Loucy (cell line): ENCODE data around the gene DHRSX.

ENCODE experiments used
- H2AFZ ChIP-seq: fragments of 200-600 bp; sonication (generic); 2 replicates; pipeline ENCODE4 v1.6.0; 2016; ENCODE audit warnings: antibody characterized with exemption, mild to moderate bottlenecking, low read length, moderate library complexity
- H3F3A ChIP-seq: fragments of 200-600 bp; 2 replicates; pipeline ENCODE4 v1.6.0; 2016; ENCODE audit warnings: antibody characterized with exemption, low read depth, mild to moderate bottlenecking
- H3K27me3 ChIP-seq: fragments of 200-600 bp; sonication (generic); 2 replicates; pipeline ENCODE4 v1.6.1; 2014; ENCODE audit warnings: low read length, mild to moderate bottlenecking; ENCODE audit not compliant: insufficient read depth, poor library complexity, severe bottlenecking
- H3K36me3 ChIP-seq: fragments of 200-600 bp; sonication (generic); 2 replicates; pipeline ENCODE4 v1.6.1; 2016; ENCODE audit warnings: low read length; ENCODE audit not compliant: insufficient read depth
- H3K4me1 ChIP-seq: fragments of 200-600 bp; sonication (generic); 2 replicates; pipeline ENCODE4 v1.5.1; 2014; ENCODE audit warnings: low read length, mild to moderate bottlenecking; ENCODE audit not compliant: insufficient read depth, poor library complexity, severe bottlenecking
- H3K4me2 ChIP-seq: fragments of 200-600 bp; sonication (generic); 2 replicates; pipeline ENCODE4 v1.6.0; 2014; ENCODE audit warnings: antibody characterized with exemption, low read length, low read depth, mild to moderate bottlenecking; ENCODE audit not compliant: poor library complexity, severe bottlenecking
- H3K4me3 ChIP-seq: fragments of 200-600 bp; sonication (generic); 2 replicates; pipeline ENCODE4 v1.5.1; 2014; ENCODE audit warnings: low read length, mild to moderate bottlenecking, mixed read lengths; ENCODE audit not compliant: poor library complexity, severe bottlenecking
- H3K79me2 ChIP-seq: fragments of 200-600 bp; sonication (generic); 2 replicates; pipeline ENCODE4 v1.6.1; 2014; ENCODE audit warnings: low read length; ENCODE audit not compliant: insufficient read depth
- H3K9ac ChIP-seq: fragments of 200-600 bp; sonication (generic); 2 replicates; pipeline ENCODE4 v1.6.0; 2014; ENCODE audit warnings: mild to moderate bottlenecking, low read depth, low read length, moderate library complexity; ENCODE audit not compliant: poor library complexity, severe bottlenecking
- H3K9me2 ChIP-seq: fragments of 200-600 bp; sonication (generic); replicated peaks from 2 replicates; pipeline ENCODE4 v1.6.1; 2016; ENCODE audit warnings: low read depth, low read length, mixed read lengths
- H3K9me3 ChIP-seq: fragments of 200-600 bp; sonication (generic); 2 replicates; pipeline ENCODE4 v1.6.1; 2014; ENCODE audit warnings: mild to moderate bottlenecking, antibody characterized with exemption, low read length, low read depth; ENCODE audit not compliant: insufficient read depth
- H4K20me1 ChIP-seq: fragments of 200-600 bp; sonication (generic); 2 replicates; pipeline ENCODE4 v1.6.0; 2014; ENCODE audit warnings: antibody characterized with exemption, low read length, mild to moderate bottlenecking; ENCODE audit not compliant: insufficient read depth, poor library complexity, severe bottlenecking
- EZH2phosphoT487 ChIP-seq: fragments of 200-600 bp; IDR thresholded peaks from 2 replicates; pipeline ENCODE4 v1.6.1; 2018; ENCODE audit warnings: antibody characterized with exemption, mild to moderate bottlenecking, moderate library complexity, borderline replicate concordance
- TF ChIP-seq, protein P1 (sequence below): fragments of 200-600 bp; sonication (generic); conservative IDR thresholded peaks from 2 replicates; pipeline ENCODE4 v1.5.1; 2014; ENCODE audit warnings: mild to moderate bottlenecking, antibody characterized with exemption, low read length

DHRSX gene, protein sequence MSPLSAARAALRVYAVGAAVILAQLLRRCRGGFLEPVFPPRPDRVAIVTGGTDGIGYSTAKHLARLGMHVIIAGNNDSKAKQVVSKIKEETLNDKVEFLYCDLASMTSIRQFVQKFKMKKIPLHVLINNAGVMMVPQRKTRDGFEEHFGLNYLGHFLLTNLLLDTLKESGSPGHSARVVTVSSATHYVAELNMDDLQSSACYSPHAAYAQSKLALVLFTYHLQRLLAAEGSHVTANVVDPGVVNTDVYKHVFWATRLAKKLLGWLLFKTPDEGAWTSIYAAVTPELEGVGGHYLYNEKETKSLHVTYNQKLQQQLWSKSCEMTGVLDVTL

GRCh38 chrX:2500803-2501558, at the start of gene DHRSX, which contains the start of gene ZBED1:
Gene DHRSX (minus strand): TSS chrX:2500976. CDS start chrX:2500925, 51 bp downstream.
Gene ZBED1 (minus strand): TSS chrX:2500976. CDS start chrX:2490719, 10,257 bp downstream.
- H2AFZ ChIP-seq, result no peak within 1 kb of the TSS

GRCh38 chrX:2549876-2550275, 49.1 kb upstream of the DHRSX start:
- TF ChIP-seq EZH2phosphoT487, result no peak
- TF ChIP-seq, protein P1, sequence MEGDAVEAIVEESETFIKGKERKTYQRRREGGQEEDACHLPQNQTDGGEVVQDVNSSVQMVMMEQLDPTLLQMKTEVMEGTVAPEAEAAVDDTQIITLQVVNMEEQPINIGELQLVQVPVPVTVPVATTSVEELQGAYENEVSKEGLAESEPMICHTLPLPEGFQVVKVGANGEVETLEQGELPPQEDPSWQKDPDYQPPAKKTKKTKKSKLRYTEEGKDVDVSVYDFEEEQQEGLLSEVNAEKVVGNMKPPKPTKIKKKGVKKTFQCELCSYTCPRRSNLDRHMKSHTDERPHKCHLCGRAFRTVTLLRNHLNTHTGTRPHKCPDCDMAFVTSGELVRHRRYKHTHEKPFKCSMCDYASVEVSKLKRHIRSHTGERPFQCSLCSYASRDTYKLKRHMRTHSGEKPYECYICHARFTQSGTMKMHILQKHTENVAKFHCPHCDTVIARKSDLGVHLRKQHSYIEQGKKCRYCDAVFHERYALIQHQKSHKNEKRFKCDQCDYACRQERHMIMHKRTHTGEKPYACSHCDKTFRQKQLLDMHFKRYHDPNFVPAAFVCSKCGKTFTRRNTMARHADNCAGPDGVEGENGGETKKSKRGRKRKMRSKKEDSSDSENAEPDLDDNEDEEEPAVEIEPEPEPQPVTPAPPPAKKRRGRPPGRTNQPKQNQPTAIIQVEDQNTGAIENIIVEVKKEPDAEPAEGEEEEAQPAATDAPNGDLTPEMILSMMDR, result no peak
- Histone ChIP-seq H3K4me2 (no peak overlapping the region), H3K9ac (no peak overlapping the region), H3K79me2 (no peaks in the 10 kb centered on the region), H3K9me3 (no peaks in the 10 kb centered on the region), H3F3A (no peaks in the 10 kb centered on the region), H2AFZ (no peak overlapping the region), H3K9me2 (no peaks in the 10 kb centered on the region), H3K4me3 (no peak overlapping the region), H4K20me1 (no peaks in the 10 kb centered on the region), H3K36me3 (no peaks in the 10 kb centered on the region), H3K4me1 (no peaks in the 10 kb centered on the region), H3K27me3 (no peaks in the 10 kb centered on the region)

More at GRCh38 chrX:2500803-2501558, at the start of gene DHRSX, which contains the start of gene ZBED1:
- H3K4me2 ChIP-seq, result peak within 1 kb of the TSS; percentile 87
- TF ChIP-seq, protein P1, result no peak
- no peak for TF ChIP-seq EZH2phosphoT487
- H3K79me2 ChIP-seq, result peaks cover 36% of the 10 kb centered on the region
- H4K20me1 ChIP-seq, result peaks cover 13% of the 10 kb centered on the region
- no peaks in the 10 kb centered on the region for H3F3A ChIP-seq
- H3K27me3 ChIP-seq, result no peaks in the 10 kb centered on the region
- H3K4me1 ChIP-seq, result peaks cover 14% of the 10 kb centered on the region
- H3K36me3 ChIP-seq, result no peaks in the 10 kb centered on the region
- no peaks in the 10 kb centered on the region for H3K9me3 ChIP-seq
- H3K9ac ChIP-seq, result peak within 1 kb of the TSS; percentile 84
- H3K4me3 ChIP-seq, result peak within 1 kb of the TSS; percentile 85
- no peaks in the 10 kb centered on the region for H3K9me2 ChIP-seq

- H3K9me3 ChIP-seq, result no peaks in the 10 kb centered on the region
- H3K4me2 ChIP-seq, result no peak overlapping the region
- no peaks in the 10 kb centered on the region for H3K4me1 ChIP-seq
- H4K20me1 ChIP-seq, result no peaks in the 10 kb centered on the region
- no peak overlapping the region for H3K9ac ChIP-seq
- no peaks in the 10 kb centered on the region for H3K79me2 ChIP-seq
- no peaks in the 10 kb centered on the region for H3F3A ChIP-seq
- no peaks in the 10 kb centered on the region for H3K36me3 ChIP-seq
- H2AFZ ChIP-seq, result no peak overlapping the region
- no peak overlapping the region for H3K4me3 ChIP-seq
- TF ChIP-seq EZH2phosphoT487, result no peak
- TF ChIP-seq, protein P1, result no peak
- H3K9me2 ChIP-seq, result no peaks in the 10 kb centered on the region
- H3K27me3 ChIP-seq, result no peaks in the 10 kb centered on the region
These were observed 48.1 kb upstream of the DHRSX start for GRCh38 chrX:2548711-2549423.
